NCI-H2171 treated with DMSO at 0.1 percent for 48 hours (cell line): ENCODE measurements around the gene GARIN5A.

ENCODE experiments used
- DNase-seq: peaks from one replicate; lab custom pipeline; 2025; lab: John Stamatoyannopoulos, UW

Gene GARIN5A

DNA sequence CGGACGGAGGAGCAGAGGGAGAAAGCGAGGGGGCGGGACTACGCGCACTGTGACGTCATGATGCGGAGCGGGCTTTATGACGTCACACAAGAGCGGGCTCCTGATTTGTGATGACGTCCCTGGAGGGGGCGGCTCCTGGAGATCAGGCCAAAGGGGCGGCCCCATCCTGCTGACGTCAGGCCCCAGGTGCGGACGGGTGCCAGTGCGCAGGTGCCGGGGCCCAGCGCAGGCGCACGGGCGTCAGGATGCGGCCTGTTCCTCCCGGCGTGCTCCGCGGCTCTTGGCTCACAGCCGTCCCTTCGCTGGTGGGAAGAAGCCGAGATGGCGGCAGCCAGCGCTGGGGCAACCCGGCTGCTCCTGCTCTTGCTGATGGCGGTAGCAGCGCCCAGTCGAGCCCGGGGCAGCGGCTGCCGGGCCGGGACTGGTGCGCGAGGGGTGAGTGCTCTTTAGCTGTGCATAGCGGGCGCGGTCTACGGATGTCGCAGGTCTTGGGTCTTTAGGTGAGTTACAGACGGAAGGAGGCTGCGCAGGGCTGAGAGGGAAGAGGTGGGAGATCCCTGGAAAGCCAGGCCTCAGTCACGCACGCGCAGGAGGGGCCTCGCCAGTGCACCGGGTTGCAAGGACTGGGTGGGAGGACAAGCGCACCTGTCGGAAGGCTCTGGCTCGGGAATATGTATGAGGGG lies at the start of gene GARIN5A, which contains the start of gene EMC10:
TSS of gene GARIN5A (minus strand) at position 625 of the 683 bp plus-strand sequence. CDS start at position 165, 460 bp downstream.
TSS of gene EMC10 (plus strand) at position 284 of the 683 bp plus-strand sequence. CDS start at position 322, 38 bp downstream.
- DNase-seq, result peak; percentile 94

DNA sequence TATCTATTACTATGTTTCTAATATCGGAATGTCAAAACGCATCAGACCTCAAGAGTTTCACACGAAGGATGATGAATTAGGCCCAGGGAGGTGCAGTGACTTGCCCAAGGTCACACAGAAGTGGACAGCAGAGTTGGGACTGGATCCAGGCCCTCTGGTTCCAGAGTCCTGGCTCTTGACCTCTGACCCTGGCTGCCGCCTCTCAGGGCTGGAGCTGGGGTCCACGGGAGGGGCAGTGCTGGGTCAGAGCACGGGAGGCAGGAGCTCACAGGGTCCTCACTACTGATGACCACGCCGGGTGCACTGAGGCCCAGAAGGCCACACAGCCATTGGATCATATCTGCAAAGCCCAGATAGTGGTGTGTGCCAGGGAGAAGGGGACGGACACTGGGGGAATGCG lies 46.2 kb upstream of the GARIN5A start:
- no peak for DNase-seq

DNA sequence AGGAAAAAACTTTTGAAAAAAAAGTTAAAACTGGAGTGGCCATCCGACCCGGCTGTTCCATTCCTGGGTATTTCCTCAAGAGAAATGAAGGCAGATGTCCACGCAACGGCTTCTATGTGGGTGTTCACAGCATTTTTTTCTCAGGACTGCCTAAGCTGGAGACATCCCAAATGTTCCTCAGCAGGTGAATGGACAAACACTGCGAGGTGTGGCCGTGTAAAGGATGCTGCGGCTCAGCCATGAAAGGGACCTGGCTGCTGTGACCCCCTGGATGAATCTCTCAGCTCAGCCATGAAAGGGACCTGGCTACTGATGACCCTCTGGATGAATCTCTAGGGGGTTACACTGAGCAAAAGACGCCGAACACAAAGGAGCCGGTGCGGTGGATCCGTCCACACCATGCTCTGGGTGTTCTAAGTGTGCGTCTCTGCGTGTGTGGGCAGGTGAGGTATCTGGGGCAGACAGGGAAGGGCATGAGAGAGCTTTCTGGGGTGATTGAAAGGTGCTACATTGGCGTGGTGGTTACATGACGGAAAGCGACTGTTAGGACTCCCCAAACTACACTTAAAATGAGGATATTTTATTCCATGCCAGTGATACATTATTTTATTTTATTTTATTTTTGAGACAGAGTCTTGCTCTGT lies 44.3 kb upstream of the GARIN5A start:
- DNase-seq, result no peak

DNA sequence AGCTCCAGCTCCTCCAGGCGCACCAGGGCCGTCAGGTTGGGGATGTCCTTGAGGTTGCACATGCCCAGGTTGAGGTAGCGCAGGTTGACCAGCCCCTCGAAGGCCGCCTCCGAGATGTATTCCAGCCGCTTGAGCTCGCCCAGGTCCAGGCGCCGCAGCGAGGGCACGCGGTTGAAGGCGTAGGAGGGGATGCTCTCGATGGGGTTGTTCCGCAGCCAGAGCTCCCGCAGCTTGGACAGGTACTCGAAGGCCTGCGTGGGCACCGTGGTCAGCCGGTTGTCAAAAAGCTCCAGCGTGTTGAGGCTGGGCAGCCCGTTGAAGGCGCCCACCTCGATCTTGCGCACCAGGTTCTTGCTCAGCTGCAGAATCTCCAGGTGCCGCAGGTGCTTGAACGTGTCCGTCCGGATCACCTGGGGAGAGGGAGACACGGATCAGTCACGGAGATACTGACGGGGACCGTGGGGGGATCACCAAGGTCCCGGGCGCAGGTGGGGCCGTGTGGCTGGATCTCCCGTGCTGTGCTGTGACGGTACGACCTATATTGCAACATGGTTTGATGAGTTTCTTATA lies 42.4 kb upstream of the GARIN5A start:
- DNase-seq, result no peak

DNA sequence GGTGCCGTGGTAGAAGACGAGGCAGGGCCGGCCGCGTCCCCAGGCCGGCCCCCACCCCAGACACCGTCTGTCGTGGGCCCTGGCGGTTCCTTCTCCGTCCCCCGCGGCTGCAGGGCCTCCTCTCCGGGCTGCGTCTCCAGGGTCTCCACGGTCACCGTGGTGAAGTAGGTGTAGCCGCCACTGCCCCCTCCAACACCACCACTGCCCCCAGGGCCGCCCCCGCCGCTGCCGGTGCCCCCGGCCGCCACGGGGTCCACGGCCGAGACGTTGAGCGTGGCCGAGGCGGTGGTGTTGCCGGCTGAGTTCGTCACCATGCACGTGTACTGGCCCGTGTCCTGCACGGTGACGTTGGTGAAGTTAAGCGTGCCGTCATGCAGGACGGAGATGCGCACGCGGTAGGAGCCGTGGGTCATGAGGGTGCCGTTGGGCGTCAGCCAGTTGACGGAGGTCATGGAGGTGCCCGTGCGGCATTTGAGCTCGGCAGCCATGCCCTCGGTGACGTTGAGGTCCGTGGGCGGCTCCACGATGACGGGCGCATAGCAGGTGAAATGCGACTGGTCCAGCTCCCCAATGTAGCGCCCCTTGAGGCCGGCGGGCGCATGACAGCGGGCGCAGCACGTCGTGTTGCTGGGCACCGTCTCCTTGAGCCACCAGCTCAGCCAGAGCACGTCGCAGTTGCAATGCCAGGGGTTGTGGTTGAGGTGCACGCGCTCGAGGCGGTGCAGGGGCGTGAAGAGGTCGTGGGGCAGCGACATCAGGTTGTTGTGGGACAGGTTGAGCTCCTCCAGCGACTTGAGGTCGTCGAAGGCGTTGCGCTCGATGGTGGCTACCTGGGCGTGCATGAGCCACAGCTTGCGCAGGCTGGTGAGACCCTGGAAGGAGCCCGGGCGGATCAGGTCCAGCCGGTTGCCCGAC lies 41.7 kb upstream of the GARIN5A start:
- DNase-seq, result no peak

DNA sequence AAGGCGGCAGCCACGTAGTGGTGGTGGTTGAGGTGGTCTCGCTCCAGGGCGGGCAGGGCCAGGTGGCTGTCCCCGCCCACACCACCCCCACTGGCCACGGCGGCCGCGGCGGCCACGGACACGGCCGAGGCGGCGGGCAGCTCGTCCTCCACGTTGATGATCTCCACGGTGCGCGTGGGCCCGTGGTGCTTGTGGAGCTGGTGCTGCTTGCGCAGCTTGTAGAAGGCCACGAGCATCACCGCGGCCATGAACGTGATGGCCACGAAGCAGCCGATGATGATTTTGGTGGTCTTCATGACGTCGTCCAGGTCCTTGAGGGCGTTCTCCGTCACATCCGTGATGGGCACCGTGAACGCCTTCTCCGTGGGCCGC lies 41.0 kb upstream of the GARIN5A start:
- DNase-seq, result no peak

DNA sequence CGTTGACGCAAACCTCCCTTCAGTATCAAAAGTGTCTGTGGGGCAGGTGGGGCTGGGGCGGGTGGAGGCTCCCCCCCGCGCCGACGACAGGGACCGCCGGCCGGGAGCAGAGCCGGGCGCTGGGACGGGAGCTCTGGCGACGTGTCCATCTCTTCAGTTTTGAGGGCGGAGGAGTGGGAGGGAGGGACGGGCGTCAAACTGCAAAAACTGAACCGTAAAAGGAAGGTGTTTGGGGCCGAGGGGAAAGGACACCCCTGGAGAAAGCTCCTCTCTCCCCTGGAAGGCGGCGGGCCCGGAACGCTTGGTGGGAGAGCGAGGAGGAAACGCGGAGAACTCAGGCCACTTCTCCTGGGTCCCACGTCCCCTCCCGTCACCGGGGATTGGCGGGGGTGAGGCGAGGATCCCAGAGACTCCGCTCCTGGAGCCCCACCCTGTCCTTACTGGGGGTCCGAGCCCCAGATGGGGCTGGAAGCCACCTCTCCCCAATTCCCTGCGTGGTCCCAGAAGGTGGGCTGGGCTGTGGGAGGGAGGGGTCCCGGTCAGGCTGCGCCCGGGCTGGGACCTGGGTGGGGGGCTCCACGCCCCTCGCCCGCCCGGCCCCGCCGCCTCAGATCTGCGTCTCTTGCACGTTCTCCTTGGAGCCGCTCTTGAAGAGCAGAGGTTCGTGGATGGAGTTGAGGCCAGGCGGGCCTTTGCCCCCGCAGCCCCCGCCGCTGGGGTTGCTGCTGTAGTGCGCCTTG lies 40.5 kb upstream of the GARIN5A start:
- DNase-seq, result no peak

DNA sequence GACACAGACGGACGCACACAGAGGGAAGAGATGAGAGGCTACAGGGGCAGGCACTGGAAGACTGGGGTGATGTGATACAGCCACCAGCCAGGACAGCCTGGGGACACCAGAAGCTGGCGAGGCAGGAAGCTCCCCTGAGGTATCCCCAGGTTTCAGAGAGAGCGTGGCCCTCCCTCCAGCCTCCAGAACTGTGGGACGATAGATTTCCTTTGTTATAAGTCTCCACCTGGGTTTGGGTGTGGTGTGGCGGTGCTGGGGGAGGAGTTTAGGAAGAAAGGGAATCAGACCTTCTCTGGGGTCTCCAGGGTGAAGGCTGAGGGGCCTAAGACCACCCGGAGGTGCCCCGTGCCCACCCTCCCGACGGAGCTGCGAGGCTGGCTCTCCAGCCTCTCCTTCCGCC lies 39.8 kb upstream of the GARIN5A start:
- DNase-seq, result no peak

DNA sequence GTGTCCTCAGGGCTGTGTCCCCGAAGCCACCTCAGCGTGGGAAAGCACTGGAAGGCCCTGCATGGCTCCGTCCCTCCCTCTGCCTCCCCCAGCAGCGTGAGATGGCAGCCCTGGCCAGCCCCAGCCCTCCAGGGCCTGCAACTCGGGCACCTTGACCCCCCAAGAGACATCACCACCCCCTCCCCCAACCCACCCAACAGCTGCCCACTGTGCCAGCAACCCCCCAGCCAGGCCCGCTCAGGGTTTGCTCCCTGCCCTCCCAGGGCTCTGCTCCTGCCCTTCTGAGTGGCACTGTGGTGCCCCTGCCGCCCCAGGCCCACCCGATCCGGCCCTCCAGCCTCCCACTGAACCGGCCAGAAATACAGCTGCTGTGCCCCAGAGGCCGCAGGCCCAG lies 38.5 kb upstream of the GARIN5A start:
- no peak for DNase-seq

DNA sequence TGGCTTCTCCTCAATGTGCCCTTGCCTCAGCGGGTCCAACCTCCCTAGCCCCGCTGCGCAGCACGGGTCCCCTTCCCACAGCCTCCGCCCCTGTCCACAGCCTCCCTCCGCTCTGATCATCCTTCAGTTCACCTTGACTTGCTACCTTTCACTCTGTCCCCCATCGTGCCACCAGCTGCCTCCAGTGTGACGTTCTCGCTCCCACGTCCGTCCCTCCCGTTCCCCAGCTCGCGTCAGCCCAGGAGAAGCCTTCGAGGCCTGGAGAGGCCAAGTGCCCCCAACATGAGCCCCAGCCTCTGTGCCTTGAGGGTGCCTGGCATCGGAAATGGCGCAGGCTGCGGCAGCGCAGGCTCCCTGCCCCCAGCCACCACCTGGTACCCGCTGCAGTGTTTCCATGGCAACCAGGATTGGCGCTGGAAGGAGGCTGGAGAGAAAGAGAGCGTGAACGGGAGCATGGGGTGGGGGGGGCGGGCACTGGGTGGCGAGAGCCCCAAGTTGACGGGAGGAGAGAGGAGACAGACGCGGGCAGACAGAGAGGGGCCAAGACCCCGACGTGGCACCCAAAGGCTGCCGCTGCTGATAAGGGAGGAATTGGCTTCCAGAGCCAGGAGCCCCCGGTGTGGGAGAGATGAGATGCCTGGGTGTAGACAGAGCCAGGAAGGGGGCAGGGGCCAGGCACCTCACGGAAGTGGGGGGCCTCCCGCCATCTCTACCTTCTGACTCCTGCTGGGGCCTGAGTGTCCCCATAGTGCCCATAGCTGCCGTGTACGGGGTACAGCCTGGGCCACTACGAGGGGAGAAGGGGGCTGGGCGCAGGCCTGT lies 37.9 kb upstream of the GARIN5A start:
- DNase-seq, result peak; percentile 81

DNA sequence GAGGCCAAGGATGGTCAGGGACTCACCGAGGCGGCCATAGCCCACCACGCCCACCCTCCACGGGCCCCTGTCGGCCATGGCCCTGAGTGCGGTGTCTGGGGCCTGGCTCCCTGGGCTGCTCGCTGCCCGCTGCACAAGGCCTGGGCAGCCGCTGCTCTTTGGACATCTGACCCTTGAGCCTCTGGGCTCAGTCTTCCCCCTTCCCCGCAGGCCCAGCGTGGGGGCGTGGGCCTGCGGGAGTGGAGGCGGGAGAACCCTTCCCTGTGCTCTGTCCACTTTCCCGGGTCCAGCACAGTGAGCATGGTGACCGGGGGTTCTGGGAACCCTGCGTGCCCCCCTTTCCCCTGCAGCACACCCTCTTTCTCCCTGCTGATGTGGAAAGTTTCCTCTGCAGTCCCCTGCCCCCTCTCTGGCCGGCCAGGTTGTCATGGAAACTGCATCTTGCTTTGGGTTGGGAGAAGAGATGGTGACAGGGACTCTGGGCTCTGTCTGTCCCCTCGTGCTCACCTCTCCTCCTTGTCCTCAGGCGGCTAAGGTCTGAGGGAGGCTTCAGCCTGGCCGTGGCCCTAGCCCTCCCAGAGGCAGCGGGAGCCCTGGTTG lies 37.2 kb upstream of the GARIN5A start, which contains the start of gene ASPDH:
TSS of gene ASPDH (minus strand) at position 168 of the 600 bp plus-strand sequence. CDS start at position 78, 90 bp downstream.
- DNase-seq, result no peak

DNA sequence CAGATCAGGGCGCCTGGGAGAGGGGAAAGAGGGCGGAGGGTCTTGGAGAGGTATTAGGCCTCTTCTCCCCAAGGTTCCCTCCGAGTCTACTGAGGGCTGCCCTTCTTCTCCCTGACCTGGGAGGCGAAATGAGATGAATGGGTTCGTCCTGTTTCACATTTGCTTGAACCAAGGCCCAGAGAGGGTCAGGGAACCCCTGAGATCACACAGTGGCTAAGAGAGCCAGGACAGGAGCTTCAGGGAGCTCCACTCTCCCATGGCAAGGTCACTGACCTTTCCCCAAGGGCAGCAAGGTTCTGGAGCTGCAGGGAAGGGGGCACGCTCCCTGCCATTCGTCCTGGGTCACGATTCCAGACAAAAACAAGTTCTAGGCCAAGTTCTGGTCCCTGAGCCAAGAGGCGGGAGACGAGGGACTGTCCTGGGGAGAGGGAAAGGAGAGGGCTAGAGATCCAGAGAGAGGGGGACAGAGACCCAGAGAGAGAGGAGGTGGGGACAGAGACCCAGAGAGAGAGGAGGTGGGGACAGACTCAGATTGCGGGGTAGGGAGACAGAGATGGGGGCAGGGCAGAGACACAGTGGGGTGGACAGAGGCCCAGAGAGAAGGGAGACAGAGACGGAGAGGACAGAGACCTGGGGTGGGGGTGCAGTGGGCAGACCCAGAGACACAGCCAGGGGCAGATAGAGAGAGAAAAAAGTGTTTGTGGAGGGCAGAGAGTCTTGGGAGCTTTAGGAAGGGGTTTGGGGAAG lies 36.5 kb upstream of the GARIN5A start:
- no peak for DNase-seq

DNA sequence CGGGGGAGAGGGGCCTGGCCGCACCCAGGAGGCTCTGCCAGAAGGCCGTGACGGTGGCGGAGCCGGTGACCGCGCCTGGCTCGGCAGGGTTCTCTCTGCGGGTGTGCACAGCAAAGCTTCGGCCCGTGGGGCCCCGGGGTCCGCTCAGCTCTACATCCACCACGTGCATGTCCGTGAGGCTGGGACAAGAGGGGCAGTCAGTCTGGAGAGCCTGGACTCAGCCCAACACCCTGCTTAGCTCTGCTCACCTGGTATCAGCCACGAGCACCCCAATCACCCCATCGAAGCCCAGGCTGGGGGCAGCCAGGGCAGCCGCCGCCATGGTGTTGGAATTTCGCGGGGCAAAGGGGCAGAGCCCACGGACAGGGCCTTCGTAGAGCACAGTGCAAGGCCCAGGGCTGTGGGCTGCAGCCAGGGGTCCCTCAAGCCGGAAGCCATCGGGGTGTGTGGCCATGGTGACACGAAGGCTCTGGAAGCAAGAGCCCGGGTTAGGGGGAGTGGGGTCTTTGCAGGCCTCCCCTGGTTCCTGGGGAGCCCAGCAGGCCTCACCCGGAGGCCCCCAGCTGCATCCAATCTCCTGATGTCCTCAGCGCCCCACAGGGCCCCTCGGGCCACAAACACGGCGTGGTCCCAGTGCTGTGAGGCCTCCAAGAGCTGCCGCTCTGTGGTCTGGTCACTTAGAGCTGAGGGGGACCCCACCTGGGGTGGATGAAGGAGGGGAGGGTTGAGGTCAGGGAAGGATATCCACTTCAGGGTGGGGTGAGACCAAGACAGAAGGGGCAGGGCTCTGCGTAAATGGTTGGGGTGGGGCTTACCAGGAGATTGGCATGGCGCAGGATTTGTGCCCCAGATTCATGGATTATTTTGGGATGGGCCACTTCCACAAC lies 35.7 kb upstream of the GARIN5A start:
- no peak for DNase-seq

DNA sequence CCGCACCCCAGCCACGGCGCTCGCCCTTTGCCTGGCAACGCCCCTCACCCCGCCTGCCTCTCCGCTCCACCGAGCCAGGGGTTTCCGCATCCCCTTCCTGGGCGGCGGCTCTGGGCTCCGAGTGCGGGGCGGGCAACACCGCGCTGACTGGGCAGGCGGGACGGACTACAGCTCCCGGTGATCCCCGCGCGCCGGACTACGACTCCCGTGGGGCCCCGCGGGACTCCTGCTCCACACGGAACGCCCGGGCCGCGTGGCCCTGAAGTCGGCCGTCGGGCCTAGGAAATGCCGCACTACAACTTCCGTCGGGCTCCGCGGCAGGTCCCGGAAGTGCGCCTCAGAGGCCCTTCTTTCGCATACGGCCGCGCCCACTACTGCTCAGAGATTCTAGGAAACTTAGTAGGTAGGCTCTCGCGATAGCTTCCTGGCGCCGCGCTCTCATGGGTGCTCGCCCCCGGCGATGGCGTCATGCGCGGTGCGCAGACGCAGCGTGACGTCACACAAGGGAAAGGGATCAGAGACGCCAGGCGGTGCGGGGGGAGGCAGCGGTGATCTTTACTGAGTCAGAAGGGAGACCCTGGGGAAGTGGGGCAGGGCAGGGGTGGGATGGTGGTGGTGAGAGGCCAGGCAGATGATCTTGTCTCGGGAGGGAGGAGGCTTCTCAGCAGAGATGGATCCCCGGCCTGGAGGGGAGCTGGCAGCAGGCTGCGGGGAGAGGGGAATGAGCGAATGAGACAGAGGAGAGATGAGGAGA lies 34.6 kb upstream of the GARIN5A start, which contains the start of gene JOSD2:
TSS of gene JOSD2 (minus strand) at position 123 of the 754 bp plus-strand sequence. CDS start 760 bp downstream, outside the sequence.
- DNase-seq, result peak; percentile 98

DNA sequence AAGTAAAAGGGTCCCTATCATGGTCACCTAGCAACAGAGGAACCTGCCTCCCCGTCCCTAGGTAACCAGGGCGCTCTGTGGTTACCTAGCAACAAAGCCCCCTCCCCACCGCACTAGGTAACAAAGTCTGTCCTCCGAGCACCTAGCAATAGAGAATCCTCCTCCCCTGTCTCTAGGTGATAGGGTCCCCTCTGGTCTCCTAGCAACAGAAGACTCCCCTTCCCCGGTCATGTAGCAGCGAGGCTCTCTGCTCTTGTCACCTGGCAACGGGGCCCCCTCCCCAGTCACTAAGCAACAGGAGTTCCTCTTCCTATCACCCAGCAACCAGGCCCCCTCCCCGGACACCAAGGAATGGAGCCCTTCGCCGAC lies 34.0 kb upstream of the GARIN5A start:
- peak; percentile 93 for DNase-seq

DNA sequence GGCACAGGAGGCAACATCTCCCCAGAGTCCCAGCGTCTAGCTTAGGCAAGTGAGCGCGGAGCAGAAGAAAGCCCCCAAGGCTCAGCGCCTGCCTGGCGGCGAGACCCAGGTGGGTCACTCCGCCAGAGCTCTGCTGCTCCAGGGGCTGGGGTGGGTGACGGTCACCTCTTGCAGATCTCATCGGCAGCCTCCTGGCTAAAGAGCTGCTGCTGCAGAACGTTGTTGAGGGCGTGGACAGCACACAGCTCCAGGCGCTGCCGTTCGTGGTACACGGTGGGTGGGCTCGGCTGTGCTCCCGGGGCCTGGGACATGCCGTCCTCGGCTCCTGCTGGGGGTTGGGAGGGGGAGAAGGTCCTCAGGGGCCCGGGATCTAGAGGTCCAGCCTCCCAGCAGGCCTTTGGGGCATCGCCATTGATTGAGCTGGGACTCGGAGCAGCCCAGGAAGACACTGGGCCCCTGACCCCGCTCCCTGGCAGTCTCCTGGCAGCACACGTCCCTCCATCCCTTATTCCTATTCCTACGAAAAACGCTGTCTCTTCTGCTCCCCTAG lies 33.5 kb upstream of the GARIN5A start:
- no peak for DNase-seq

DNA sequence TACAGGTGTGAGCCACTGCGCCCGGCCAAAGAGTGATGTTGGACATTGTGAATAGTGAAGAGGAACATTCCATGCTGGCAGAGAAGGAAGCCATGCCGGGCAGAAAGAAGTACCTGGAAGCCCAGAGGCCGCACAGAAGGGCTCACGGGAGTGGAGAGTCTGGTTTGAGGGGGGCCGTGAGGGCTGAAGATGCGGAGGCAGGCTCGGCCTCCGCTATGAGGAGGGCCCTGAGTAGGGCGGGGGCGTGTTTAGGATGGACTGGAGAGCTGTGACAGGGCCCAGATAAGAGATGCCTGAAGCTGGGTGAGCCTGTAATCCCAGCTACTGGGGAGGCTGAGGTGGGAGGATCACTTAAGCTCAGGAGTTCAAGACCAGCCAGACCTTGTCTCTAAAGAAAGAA lies 32.7 kb upstream of the GARIN5A start:
- DNase-seq, result no peak
